HL-60/S4 treated with retinoic acid at 250 ng/mL for 4 days and 3 days (cell line): ENCODE results near the gene PPM1E.
"Not testable (repeated sequence)": the region's sequence is repeated elsewhere in the genome, so short reads cannot be mapped to it uniquely, and the experiment has no call there.

Experiments
- in situ Hi-C: fragments of 300-500 bp; cut with MboI; formaldehyde crosslinking; loops from 2 replicates; pipeline ENCODE4 v1.7.0; 2022; ENCODE audit warnings: low sequenced_read_pairs

Gene PPM1E

DNA sequence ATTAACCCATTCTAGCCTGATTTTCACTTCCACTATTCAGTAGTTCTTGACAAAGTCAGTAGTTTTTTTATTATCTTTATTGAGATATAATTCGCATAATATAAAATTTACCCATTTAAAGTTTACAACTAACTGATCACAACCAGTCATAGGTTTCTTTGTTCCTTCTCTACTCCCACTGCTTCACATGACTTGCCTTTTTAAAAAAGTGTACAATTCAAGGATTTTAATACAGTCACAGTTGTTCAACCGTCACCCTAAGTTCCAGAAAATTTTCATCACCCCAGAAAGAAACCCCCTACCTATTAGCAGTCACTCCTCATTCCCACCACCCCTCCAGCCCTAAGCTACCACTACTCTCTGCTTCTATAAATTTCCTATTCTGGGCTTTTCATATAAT, 188.5 kb downstream of the PPM1E start:
- in situ Hi-C loops = no loop called here

DNA sequence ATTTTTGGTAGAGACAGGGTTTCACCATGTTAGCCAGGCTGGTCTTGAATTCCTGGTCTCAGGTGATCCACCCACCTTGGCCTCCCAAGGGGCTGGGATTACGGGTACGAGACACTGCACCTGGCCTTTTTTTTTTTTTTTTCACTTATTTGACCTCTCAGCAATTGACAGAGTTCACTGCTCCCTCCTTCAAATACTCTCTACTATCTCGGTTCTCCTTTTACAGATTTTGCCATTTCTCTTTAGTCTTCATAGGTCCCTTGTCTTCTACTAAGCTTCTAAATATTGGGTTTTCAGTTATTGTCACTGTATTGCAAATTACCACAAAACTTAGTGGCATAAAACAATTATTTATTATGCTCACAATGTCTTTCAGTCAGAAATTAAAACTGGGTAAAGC, 191.8 kb downstream of the PPM1E start:
- in situ Hi-C loops = no loop called here

DNA sequence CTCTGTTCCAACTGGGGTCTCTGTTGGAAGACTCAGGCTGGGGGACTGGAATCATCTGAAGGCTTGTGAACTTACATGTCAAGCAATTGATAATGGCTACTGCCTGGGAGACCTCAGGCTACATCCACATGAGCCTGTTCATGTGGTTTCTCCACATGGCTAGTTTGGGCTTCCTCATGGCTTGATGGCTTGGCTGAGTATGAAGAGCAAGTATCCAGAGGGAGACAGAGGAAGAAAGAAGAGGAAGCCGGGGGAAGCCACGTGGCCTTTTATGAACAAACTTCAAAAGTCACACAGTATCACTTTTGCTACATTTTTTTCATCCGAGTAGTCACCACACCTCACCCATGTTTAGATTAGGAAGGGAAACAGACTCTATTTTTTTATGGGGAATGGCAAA, 192.2 kb downstream of the PPM1E start:
- in situ Hi-C loops = no loop called here

DNA sequence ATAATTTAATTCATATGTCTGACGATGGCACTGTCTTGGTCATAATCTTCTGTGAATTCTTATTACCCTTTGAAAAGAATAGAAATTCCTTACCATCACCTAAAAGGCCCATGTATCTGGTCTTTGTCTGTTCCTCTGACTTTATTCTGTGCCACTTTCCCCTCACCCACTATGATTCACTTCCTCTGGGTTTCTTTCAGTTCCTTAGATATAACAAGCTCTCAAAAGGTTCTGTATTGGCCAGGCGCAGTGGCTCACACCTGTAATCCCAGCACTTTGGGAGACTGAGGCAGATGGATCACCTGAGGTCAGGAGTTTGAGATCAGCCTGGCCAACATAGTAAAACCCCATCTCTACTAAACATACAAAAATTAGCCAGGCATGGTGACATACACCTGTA, 198.7 kb downstream of the PPM1E start:
- in situ Hi-C loops = not testable (repeated sequence)

GRCh38 chr17:58956997-58957724, 201.5 kb downstream of the PPM1E start:
- in situ Hi-C loops = no loop called here

GRCh38 chr17:58957725-58958073, 202.0 kb downstream of the PPM1E start:
- in situ Hi-C loops = not testable (repeated sequence)

DNA sequence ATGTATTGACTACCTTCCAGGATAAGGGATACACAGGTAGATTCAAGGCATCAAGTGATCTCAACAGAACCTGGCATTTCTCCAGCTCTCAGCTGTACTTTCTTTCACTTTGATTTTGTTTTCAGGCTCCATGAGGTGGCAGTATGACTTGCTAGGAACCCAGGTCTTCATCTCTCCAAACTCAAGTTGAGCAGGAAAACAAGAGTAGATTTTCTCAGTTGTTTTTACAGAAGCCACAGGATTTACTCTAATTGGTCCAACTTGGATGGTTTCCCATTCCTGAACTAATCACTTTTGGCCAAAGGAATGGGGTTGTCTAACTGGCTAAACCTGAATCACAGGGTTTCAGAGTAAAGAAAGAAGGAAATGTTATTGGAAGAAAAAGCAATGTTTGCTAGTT, 204.4 kb downstream of the PPM1E start:
- in situ Hi-C loops = no loop called here

GRCh38 chr17:58965221-58965620, 209.6 kb downstream of the PPM1E start:
- in situ Hi-C loops = no loop called here

GRCh38 chr17:58966208-58966607, 210.6 kb downstream of the PPM1E start:
- in situ Hi-C loops = no loop called here

DNA sequence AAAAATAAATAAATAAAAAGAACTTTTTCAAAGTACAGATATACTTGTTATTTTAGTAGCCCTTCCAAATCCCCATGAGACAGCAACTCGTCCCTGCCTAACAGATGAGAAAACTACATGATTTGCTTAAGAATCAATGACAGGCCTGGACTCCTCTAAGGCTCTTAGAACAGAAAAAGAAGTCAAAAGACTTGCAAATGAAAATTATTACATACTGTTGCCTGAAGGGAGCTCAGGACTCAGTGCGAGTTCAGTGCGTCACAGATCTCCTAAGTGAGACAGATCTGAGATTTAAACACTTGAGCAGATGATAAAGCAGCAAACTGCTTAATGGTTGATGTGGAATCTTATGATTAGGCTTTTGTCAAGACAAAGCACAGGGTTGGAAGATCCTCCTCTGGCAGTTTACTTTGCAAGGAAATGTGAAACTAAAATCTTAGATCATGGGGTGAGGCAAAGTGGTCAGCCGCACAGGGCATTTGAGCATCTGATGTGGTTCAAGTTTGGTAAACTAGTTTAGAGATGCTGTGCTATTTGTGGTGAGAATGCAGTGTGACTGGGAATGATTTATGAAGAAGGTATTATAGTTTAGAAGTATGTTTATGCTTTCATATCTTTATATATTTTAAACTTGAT, 212.9 kb downstream of the PPM1E start:
- in situ Hi-C loops = no loop called here

GRCh38 chr17:58969156-58969555, 213.5 kb downstream of the PPM1E start:
- in situ Hi-C loops = no loop called here

DNA sequence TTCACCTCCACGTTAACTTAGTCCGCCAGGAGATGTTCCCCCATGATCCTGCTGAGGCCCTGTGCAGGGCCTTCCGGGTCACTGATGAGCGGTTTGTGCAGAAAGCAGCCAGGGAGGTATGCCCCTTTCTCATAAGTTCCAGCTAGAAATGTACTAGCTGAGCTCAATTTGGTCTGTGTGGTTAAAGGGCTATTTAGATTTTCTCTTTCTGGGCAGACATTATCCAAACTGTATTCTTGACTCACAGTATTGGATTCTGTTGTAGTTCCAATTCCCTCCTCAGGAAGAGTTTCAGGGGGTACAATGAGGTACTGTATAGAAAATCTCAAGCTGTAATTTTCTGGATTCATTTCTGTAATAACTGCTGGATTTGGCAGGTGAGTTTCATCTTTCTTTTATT, 214.0 kb downstream of the PPM1E start:
- in situ Hi-C loops = no loop called here

GRCh38 chr17:58970609-58971450, 215.2 kb downstream of the PPM1E start:
- in situ Hi-C loops = no loop called here

DNA sequence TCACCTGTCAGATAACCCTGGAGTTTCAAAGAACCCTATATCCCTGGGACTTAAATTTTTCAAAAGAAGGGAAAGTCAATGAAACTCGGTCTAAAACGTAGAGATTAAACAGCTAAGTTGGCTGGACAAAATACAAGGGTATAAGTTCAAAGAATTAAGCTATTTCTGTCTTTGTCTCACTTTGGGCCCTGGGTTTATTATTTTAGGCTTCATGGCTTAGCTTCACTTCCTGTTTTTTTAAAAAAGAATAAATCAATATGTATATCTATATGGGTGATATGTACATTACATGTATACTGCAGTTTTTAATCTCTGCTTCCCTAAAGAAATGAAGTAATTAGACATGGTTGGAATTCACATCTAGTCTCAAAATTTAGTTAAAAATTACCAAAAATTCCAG, 218.7 kb downstream of the PPM1E start:
- in situ Hi-C loops = no loop called here

DNA sequence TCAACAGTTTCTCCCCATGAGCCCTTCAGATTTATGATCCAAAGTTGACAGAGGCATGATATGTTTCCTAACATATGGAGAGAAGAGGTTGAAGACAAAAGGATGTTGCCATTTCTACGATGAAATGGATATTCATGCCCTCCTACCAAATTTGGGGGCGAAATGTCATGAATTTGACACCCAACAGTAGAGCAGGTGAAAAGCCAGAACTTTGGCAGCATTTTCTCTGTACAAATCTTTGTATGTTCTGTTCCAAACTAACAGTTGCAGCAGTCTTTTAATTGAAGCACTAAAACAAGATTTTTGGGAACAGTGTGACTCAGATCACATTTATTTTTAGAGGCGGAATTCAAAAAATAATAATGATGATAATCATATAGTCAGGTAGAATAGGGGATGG, 220.9 kb downstream of the PPM1E start:
- in situ Hi-C loops = no loop called here

GRCh38 chr17:58980706-58981481, 225.2 kb downstream of the PPM1E start:
- in situ Hi-C loops = no loop called here

- in situ Hi-C loops = no loop called here
These were observed 227.0 kb downstream of the PPM1E start for GRCh38 chr17:58982626-58983025.

DNA sequence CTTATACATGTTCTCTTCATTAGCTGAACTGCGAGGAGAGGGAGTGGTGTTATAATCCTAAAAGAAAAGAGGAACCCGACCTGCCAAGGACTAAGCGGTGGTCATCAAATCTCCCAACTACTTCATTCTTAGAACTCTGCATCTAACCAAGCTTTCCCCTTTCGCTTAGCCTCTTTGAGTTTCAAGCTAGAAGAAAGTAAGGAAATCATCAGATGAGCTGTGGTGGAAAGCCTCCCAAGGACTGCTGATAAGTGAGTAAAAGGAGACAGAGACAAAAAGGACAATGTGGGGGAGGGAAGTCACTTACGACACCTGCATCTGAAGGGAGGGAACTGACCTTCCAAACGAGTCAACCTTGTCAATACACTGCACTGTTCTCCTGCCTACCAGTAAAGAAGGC, 229.7 kb downstream of the PPM1E start:
- in situ Hi-C loops = no loop called here

GRCh38 chr17:58985971-58986370, 230.3 kb downstream of the PPM1E start:
- in situ Hi-C loops = no loop called here

DNA sequence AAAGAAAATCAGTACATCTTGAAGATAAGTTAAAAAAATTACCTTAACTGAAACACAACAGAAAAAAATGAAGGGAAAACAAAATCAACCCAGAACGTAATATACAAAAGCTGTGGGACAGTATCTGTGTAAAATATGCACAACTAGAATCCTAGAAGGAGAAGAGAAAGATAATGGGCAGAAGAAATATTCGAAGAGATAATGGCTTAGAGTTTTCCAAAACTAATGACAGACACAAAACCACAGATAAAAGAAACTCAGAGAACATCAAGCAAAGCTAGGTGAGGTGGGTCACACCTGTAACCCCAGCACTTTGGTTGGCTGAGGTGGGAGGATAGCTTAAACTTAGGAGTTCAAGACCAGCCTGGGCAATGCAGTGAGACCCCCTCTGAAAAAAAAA, 234.0 kb downstream of the PPM1E start:
- in situ Hi-C loops = loop anchor here (10.0 kb wide), 1 partner anchor 275 kb away; no protein-coding TSS in a partner anchor

- in situ Hi-C loops = loop anchor here (10.0 kb wide), 1 partner anchor 277 kb away; no protein-coding TSS in a partner anchor
These were observed 236.2 kb downstream of the PPM1E start for GRCh38 chr17:58991718-58992331.
